CD14-positive monocyte (primary cell): ENCODE measurements around the gene TNFAIP1. TPM values are rescaled to one million over a fixed set of nuclear protein-coding genes. Genes with fewer than 3 reads are reported as not detected.
A peak's percentile ranks its signal among the peaks of the same experiment; 100 is the strongest.

Experiments
- DNase-seq, 3 donors: peaks; one replicate each; pipeline ENCODE4 v3.0.0-alpha.2; 2011 to 2022
- H2AFZ ChIP-seq: 2 replicates; pipeline ENCODE4 v1.6.0; 2012; ENCODE audit warnings: mild to moderate bottlenecking, low read depth, low read length, inconsistent platforms; ENCODE audit not compliant: insufficient read depth, poor library complexity, severe bottlenecking
- H3K27ac ChIP-seq, 2 donors: 1 replicate in 1 of 2; 2 replicates in 1 of 2; pipeline ENCODE4 v1.5.1; 2012 to 2013; ENCODE audit warnings: low read length in 2 of 2, control low read depth in 1 of 2, inconsistent platforms in 1 of 2, low read depth in 1 of 2, mild to moderate bottlenecking in 1 of 2
- H3K27me3 ChIP-seq, 2 donors: one replicate each; pipeline versions ENCODE4 v1.6.0 to v1.6.1; 2011 to 2013; ENCODE audit warnings: low read length in 2 of 2; ENCODE audit not compliant: control insufficient read depth in 2 of 2, insufficient read depth in 2 of 2
- H3K36me3 ChIP-seq, 2 donors: replicated peaks in 1 of 2; 1 replicate in 1 of 2; 2 replicates in 1 of 2; pipeline versions ENCODE4 v1.5.1 to v1.6.1; 2012 to 2013; ENCODE audit warnings: low read length in 2 of 2, control low read depth in 1 of 2, inconsistent platforms in 1 of 2, mild to moderate bottlenecking in 1 of 2; ENCODE audit not compliant: insufficient read depth in 2 of 2, control insufficient read depth in 1 of 2
- H3K4me1 ChIP-seq, 2 donors: 1 replicate in 1 of 2; 2 replicates in 1 of 2; pipeline versions ENCODE4 v1.5.1 to v1.6.1; 2012 to 2013; ENCODE audit warnings: low read length in 2 of 2, control low read depth in 1 of 2, inconsistent platforms in 1 of 2, mild to moderate bottlenecking in 1 of 2, moderate library complexity in 1 of 2; ENCODE audit not compliant: insufficient read depth in 2 of 2, control insufficient read depth in 1 of 2
- H3K4me2 ChIP-seq: replicated peaks from 2 replicates; pipeline ENCODE3; 2012; ENCODE audit warnings: low read length, moderate library complexity, mild to moderate bottlenecking; ENCODE audit not compliant: poor library complexity, severe bottlenecking; ENCODE audit errors: extremely low read depth
- H3K4me3 ChIP-seq, 3 experiments: fragments of 200-600 bp in 1 of 3; sonication (generic) in 1 of 3; replicated peaks in 1 of 3; 1 replicate in 2 of 3; 2 replicates in 1 of 3; pipeline ENCODE4 v1.5.1; 2011 to 2013; ENCODE audit warnings: low read length in 3 of 3, mild to moderate bottlenecking in 3 of 3, control low read depth in 2 of 3, low read depth in 2 of 3, inconsistent platforms in 1 of 3, moderate library complexity in 1 of 3
- H3K79me2 ChIP-seq: 2 replicates; pipeline ENCODE4 v1.6.0; 2012; ENCODE audit warnings: mild to moderate bottlenecking, control low read depth, inconsistent platforms, low read length, moderate library complexity; ENCODE audit not compliant: insufficient read depth
- H3K9ac ChIP-seq: 2 replicates; pipeline ENCODE4 v1.6.0; 2017; ENCODE audit warnings: low read length, mild to moderate bottlenecking; ENCODE audit not compliant: insufficient read depth, poor library complexity, severe bottlenecking
- H3K9me3 ChIP-seq, 2 donors: replicated peaks in 1 of 2; 1 replicate in 1 of 2; 2 replicates in 1 of 2; pipeline versions ENCODE4 v1.5.1 to v1.6.1; 2012 to 2013; ENCODE audit warnings: low read length in 2 of 2, control low read depth in 1 of 2; ENCODE audit not compliant: control insufficient read depth in 1 of 2, insufficient read depth in 1 of 2
- H4K20me1 ChIP-seq: 2 replicates; pipeline ENCODE4 v1.6.0; 2012; ENCODE audit warnings: mild to moderate bottlenecking, low read length, control low read depth, moderate library complexity; ENCODE audit not compliant: insufficient read depth
- H3K27ac Mint-ChIP-seq, 7 donors: one replicate each; pipeline ENCODE4 v1.8.0; 2020; ENCODE audit warnings: mild to moderate bottlenecking in 7 of 7, mixed read lengths in 7 of 7, moderate library complexity in 6 of 7, inconsistent platforms in 2 of 7
- H3K27me3 Mint-ChIP-seq, 3 donors: one replicate each; pipeline ENCODE4 v1.8.0; 2021 to 2022; ENCODE audit warnings: low read depth in 3 of 3, mild to moderate bottlenecking in 3 of 3, mixed read lengths in 3 of 3, moderate library complexity in 3 of 3, inconsistent platforms in 1 of 3
- H3K36me3 Mint-ChIP-seq, 2 donors: one replicate each; pipeline ENCODE4 v1.8.0; 2020; ENCODE audit warnings: mixed read lengths in 2 of 2, inconsistent platforms in 1 of 2, mild to moderate bottlenecking in 1 of 2
- H3K4me1 Mint-ChIP-seq: one replicate; pipeline ENCODE4 v1.8.0; 2020; ENCODE audit warnings: mild to moderate bottlenecking, mixed read lengths
- H3K4me3 Mint-ChIP-seq, 2 donors: one replicate each; pipeline ENCODE4 v1.8.0; 2020; ENCODE audit warnings: mild to moderate bottlenecking in 2 of 2, mixed read lengths in 2 of 2, moderate library complexity in 1 of 2
- H3K9me3 Mint-ChIP-seq, 7 donors: one replicate each; pipeline ENCODE4 v1.8.0; 2020 to 2022; ENCODE audit warnings: mixed read lengths in 7 of 7, mild to moderate bottlenecking in 6 of 7, moderate library complexity in 6 of 7, inconsistent platforms in 2 of 7
- CTCF ChIP-seq: fragments of 200-600 bp; IDR thresholded peaks from one replicate; pipeline ENCODE4 v1.8.0; 2022; ENCODE audit warnings: antibody characterized with exemption, mild to moderate bottlenecking
- WGBS: methylation state at CpG from one replicate; pipeline ENCODE4 v1.1.5; 2013; ENCODE audit warnings: missing lambda C conversion rate; ENCODE audit not compliant: insufficient coverage; 5-methylcytosine and 5-hydroxymethylcytosine counted together
- intact Hi-C, 2 donors: fragments of 100-400 bp; cut with micrococcal nuclease; formaldehyde crosslinking; loops; one replicate each; pipeline versions ENCODE4 v1.15.0 to v1.15.1; 2023
- polyA plus RNA-seq, 3 donors: library from polyadenylated mRNA; depleted of rRNA in 1 of 3; unstranded in 2 of 3; stranded (reverse) in 1 of 3; fragments of 300-500 nt in 2 of 3; fragments of >200 nt in 1 of 3; fragmentation: Illumina TruSeq in 2 of 3; gene quantifications; 1 replicate in 2 of 3; 2 replicates in 1 of 3; pipeline ENCODE4 v1.2.3, GENCODE V29; 2012 to 2021

Gene TNFAIP1
- polyA plus RNA-seq, 3 donors = 7.2 to 9.5 (median 9.4) TPM

GRCh38 chr17:28341516-28341915 lies 6.0 kb downstream of the TNFAIP1 start:
- H3K4me3 ChIP-seq = no peak overlapping the region
- no peak overlapping the region for H3K9ac ChIP-seq
- no peak overlapping the region for H3K4me2 ChIP-seq
- DNase-seq = no peak
- WGBS = 98% methylated on average over 11 of the region's 11 CpGs
- H3K27ac ChIP-seq = no peak overlapping the region
- Mint-ChIP-seq H3K27ac (no peak overlapping the region), H3K27me3 (peaks cover 0 to 2% (median 0%) of the 10 kb centered on the region in 3 donors), H3K4me1 (peaks cover 10% of the 10 kb centered on the region), H3K4me3 (no peak overlapping the region), H3K9me3 (no peaks in the 10 kb centered on the region), H3K36me3 (peaks cover 69 to 72% of the 10 kb centered on the region in 2 donors)
- no peak for TF ChIP-seq CTCF
- no peaks in the 10 kb centered on the region for H3K27me3 ChIP-seq
- peaks cover 13% of the 10 kb centered on the region for H4K20me1 ChIP-seq
- H3K4me1 ChIP-seq = peaks cover 4 to 5% of the 10 kb centered on the region in 2 donors
- intact Hi-C loops = no loop called here
- H3K36me3 ChIP-seq = peaks cover 62 to 71% of the 10 kb centered on the region in 2 donors
- no peaks in the 10 kb centered on the region for H3K9me3 ChIP-seq
- H2AFZ ChIP-seq = no peak overlapping the region
- peaks cover 22% of the 10 kb centered on the region for H3K79me2 ChIP-seq

GRCh38 chr17:28342313-28342712 lies 6.8 kb downstream of the TNFAIP1 start:
- Histone ChIP-seq H3K27ac (no peak overlapping the region), H3K4me3 (no peak overlapping the region), H2AFZ (no peak overlapping the region), H4K20me1 (peaks cover 13% of the 10 kb centered on the region), H3K4me2 (no peak overlapping the region), H3K9me3 (no peaks in the 10 kb centered on the region), H3K9ac (no peak overlapping the region), H3K79me2 (peaks cover 14% of the 10 kb centered on the region), H3K4me1 (no peaks in the 10 kb centered on the region), H3K36me3 (peaks cover 70 to 79% of the 10 kb centered on the region in 2 donors), H3K27me3 (no peaks in the 10 kb centered on the region)
- Mint-ChIP-seq H3K4me1 (peaks cover 2% of the 10 kb centered on the region), H3K27me3 (peaks cover 0 to 2% (median 0%) of the 10 kb centered on the region in 3 donors), H3K9me3 (no peaks in the 10 kb centered on the region), H3K4me3 (no peak overlapping the region), H3K36me3 (peaks cover 77 to 79% of the 10 kb centered on the region in 2 donors), H3K27ac (peak overlapping the region in 3 of 7 donors; percentile 21 to 61 (median 48))
- intact Hi-C loops = no loop called here
- DNase-seq = no peak
- 96% methylated on average over 12 of the region's 14 CpGs for WGBS
- TF ChIP-seq CTCF = no peak
